Measurements from ENCODE around the gene GTF3C5. TPM values are rescaled to one million over a fixed set of nuclear protein-coding genes. Genes with fewer than 3 reads are reported as not detected.

Gene GTF3C5
- total RNA-seq, 1 experiment from 2014 or later, result 79.6 TPM

GRCh38 chr9:133057553-133057952 is 26.8 kb downstream of the GTF3C5 start:
- H3K79me2 ChIP-seq (ENCODE audit: low read depth), result no peaks in the 10 kb centered on the region

GRCh38 chr9:133058071-133058470 is 27.3 kb downstream of the GTF3C5 start:
- no peak overlapping the region for H2AFZ ChIP-seq
- H3K4me2 ChIP-seq, result no peak overlapping the region
- H3K27ac ChIP-seq, result no peak overlapping the region
- no peaks in the 10 kb centered on the region for H3K79me2 ChIP-seq (ENCODE audit: low read depth)
- H3K9me3 ChIP-seq (ENCODE audit: insufficient read depth, low read depth), result no peaks in the 10 kb centered on the region
- no peak overlapping the region for H3K4me3 ChIP-seq
- BruUV-seq (replicated peaks), result no TSS peak
- H3F3A ChIP-seq (ENCODE audit: insufficient read depth, low read depth), result no peaks in the 10 kb centered on the region; the same call in 1 of the 2 replicates
- DNase-seq, result no peak
- ChIA-PET CTCF (no interaction called here), POLR2A (ENCODE audit: unreplicated experiment) (no interaction called here)
- no peaks in the 10 kb centered on the region for H3K27me3 ChIP-seq (ENCODE audit: insufficient read depth, low read depth)
- H3K4me1 ChIP-seq (replicated peaks; ENCODE audit: insufficient read depth), result no peaks in the 10 kb centered on the region
- H4K20me1 ChIP-seq (ENCODE audit: insufficient read depth), result no peaks in the 10 kb centered on the region
- H3K9me2 ChIP-seq (ENCODE audit: insufficient read depth), result no peaks in the 10 kb centered on the region
- TF ChIP-seq EZH2 (IDR thresholded peaks at IDR 0.05; ENCODE audit: low read depth), result no peak
- H3K36me3 ChIP-seq (ENCODE audit: low read depth), result no peaks in the 10 kb centered on the region
- intact Hi-C loops (cut with micrococcal nuclease; ENCODE audit: unreplicated experiment), result no loop called here

More at GRCh38 chr9:133057553-133057952, 26.8 kb downstream of the GTF3C5 start:
- ChIA-PET POLR2A (ENCODE audit: unreplicated experiment) (no interaction called here), CTCF (no interaction called here)
- Histone ChIP-seq H3K4me1 (replicated peaks; ENCODE audit: insufficient read depth) (no peaks in the 10 kb centered on the region), H3K9me3 (ENCODE audit: insufficient read depth, low read depth) (no peaks in the 10 kb centered on the region), H3F3A (ENCODE audit: insufficient read depth, low read depth) (no peaks in the 10 kb centered on the region; the same call in 1 of the 2 replicates), H2AFZ (no peak overlapping the region), H3K4me2 (no peak overlapping the region), H4K20me1 (ENCODE audit: insufficient read depth) (no peaks in the 10 kb centered on the region), H3K27ac (no peak overlapping the region), H3K9me2 (ENCODE audit: insufficient read depth) (no peaks in the 10 kb centered on the region), H3K27me3 (ENCODE audit: insufficient read depth, low read depth) (no peaks in the 10 kb centered on the region), H3K36me3 (ENCODE audit: low read depth) (no peaks in the 10 kb centered on the region), H3K4me3 (no peak overlapping the region)
- intact Hi-C loops (cut with micrococcal nuclease; ENCODE audit: unreplicated experiment), result no loop called here
- BruUV-seq (replicated peaks), result no TSS peak
- no peak for DNase-seq
- no peak for TF ChIP-seq EZH2 (IDR thresholded peaks at IDR 0.05; ENCODE audit: low read depth)
- no peak for TF ChIP-seq CTCF (conservative IDR thresholded peaks at IDR 0.05)

- BruUV-seq (replicated peaks), result no TSS peak
- Histone ChIP-seq H3K36me3 (ENCODE audit: low read depth) (no peaks in the 10 kb centered on the region), H3K4me2 (no peak overlapping the region), H3F3A (ENCODE audit: insufficient read depth, low read depth) (no peaks in the 10 kb centered on the region; the same call in 1 of the 2 replicates), H3K27me3 (ENCODE audit: insufficient read depth, low read depth) (no peaks in the 10 kb centered on the region), H3K4me1 (replicated peaks; ENCODE audit: insufficient read depth) (no peaks in the 10 kb centered on the region), H3K4me3 (no peak overlapping the region), H2AFZ (no peak overlapping the region), H3K9me3 (ENCODE audit: insufficient read depth, low read depth) (no peaks in the 10 kb centered on the region), H3K9me2 (ENCODE audit: insufficient read depth) (no peaks in the 10 kb centered on the region), H4K20me1 (ENCODE audit: insufficient read depth) (no peaks in the 10 kb centered on the region), H3K79me2 (ENCODE audit: low read depth) (no peaks in the 10 kb centered on the region), H3K27ac (no peak overlapping the region)
- intact Hi-C loops (cut with micrococcal nuclease; ENCODE audit: unreplicated experiment), result no loop called here
- ChIA-PET POLR2A (ENCODE audit: unreplicated experiment) (no interaction called here), CTCF (interaction anchor here (0.7 kb wide), 1 partner anchor 86 kb away, joined by 3 read pairs; no protein-coding TSS in a partner anchor)
- TF ChIP-seq CTCF (conservative IDR thresholded peaks at IDR 0.05), result no peak
- TF ChIP-seq EZH2 (IDR thresholded peaks at IDR 0.05; ENCODE audit: low read depth), result no peak
- no peak for DNase-seq
Measured at GRCh38 chr9:133058550-133059320, 27.9 kb downstream of the GTF3C5 start.

Measured in PC-9 (cell line).